ENCODE measurements around the gene DEK.

DEK gene

GRCh38 chr6:18265787-18266522 lies 1.6 kb upstream of the DEK start:
- no peak for DNase-seq (ENCODE audit: low read depth)

GRCh38 chr6:18264923-18265377 lies 620 bp upstream of the DEK start:
- DNase-seq (ENCODE audit: low read depth) = no peak

GRCh38 chr6:18263418-18264218 lies 712 bp downstream of the DEK start:
- no peak for DNase-seq (ENCODE audit: low read depth)

- no peak for DNase-seq (ENCODE audit: low read depth)
Measured at GRCh38 chr6:18262702-18263417, 1.5 kb downstream of the DEK start.

GRCh38 chr6:18261877-18262276 lies 2.5 kb downstream of the DEK start:
- no peak for DNase-seq (ENCODE audit: low read depth)

- no peak for DNase-seq (ENCODE audit: low read depth)
Measured at GRCh38 chr6:18260448-18261106, 3.8 kb downstream of the DEK start.

- DNase-seq (ENCODE audit: low read depth) = no peak
Measured at GRCh38 chr6:18259675-18260447, 4.5 kb downstream of the DEK start.

- no peak for DNase-seq (ENCODE audit: low read depth)
Measured at GRCh38 chr6:18254793-18255192, 9.5 kb downstream of the DEK start.

GRCh38 chr6:18253635-18254034 lies 10.7 kb downstream of the DEK start:
- DNase-seq (ENCODE audit: low read depth) = no peak

GRCh38 chr6:18249271-18249670 lies 15.1 kb downstream of the DEK start:
- DNase-seq (ENCODE audit: low read depth) = no peak

- no peak for DNase-seq (ENCODE audit: low read depth)
Measured at GRCh38 chr6:18248698-18249097, 15.6 kb downstream of the DEK start.

- DNase-seq (ENCODE audit: low read depth) = no peak
Measured at GRCh38 chr6:18247002-18247401, 17.3 kb downstream of the DEK start.

GRCh38 chr6:18246205-18246604 lies 18.1 kb downstream of the DEK start:
- no peak for DNase-seq (ENCODE audit: low read depth)

- no peak for DNase-seq (ENCODE audit: low read depth)
Measured at GRCh38 chr6:18245642-18246041, 18.7 kb downstream of the DEK start.

GRCh38 chr6:18245079-18245478 lies 19.3 kb downstream of the DEK start:
- DNase-seq (ENCODE audit: low read depth) = no peak

- no peak for DNase-seq (ENCODE audit: low read depth)
Measured at GRCh38 chr6:18244251-18244650, 20.1 kb downstream of the DEK start.

- no peak for DNase-seq (ENCODE audit: low read depth)
Measured at GRCh38 chr6:18243302-18243893, 20.9 kb downstream of the DEK start.

- DNase-seq (ENCODE audit: low read depth) = no peak
Measured at GRCh38 chr6:18242062-18242851, 22.1 kb downstream of the DEK start.

- DNase-seq (ENCODE audit: low read depth) = no peak
Measured at GRCh38 chr6:18241208-18242038, 22.9 kb downstream of the DEK start.

Measured in activated T-helper 1 cell treated with Interleukin-2 at 50 U/mL for 16 hours (primary cell).